ENCODE measurements around the gene FUT3. TPM values are rescaled to one million over a fixed set of nuclear protein-coding genes. Genes with fewer than 3 reads are reported as not detected.

FUT3 gene
- total RNA-seq, 1 experiment from 2014 or later: 0.51 TPM

DNA sequence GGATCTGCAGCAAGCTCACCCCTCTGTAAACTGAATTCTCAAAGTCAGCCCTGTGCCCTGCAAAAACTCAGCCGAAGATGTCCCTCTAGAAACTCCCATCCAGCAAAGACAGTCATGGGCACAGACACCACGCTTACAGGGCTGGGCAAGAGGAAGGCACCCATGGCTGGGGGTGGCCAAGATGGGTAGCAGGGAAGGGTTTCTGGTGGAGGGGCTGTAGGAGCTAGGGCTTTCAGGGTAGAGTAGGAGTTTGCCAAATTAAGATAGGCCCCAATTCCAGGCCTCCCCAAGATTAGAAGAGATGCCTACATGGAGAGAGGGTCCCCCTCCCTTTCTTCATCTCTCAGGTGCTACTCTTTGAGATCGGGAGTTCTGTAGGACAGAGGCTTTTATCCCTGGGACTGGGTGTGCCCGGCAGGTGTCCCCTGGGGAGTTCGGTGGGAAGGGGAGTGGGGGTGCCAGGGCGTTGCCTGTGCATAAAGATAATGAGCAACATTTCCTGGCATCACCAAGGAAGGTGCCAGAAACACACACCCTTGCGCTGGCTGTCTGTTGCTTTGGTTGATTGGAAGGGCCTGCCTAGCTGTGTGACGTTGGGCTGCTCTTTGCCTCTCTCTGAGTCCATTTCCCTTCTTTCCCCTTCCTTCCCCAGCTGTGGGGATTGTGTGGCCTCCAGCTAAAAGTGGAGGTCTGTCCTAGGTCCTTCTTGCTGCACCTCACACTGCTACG, 37.0 kb downstream of the FUT3 start:
- ChIA-PET POLR2A (no interaction called here), CTCF (interaction anchor here (1.5 kb wide), 1 partner anchor 10 kb away, joined by 3 read pairs; the partner anchor contains the start of gene NRTN)
- intact Hi-C loops (cut with micrococcal nuclease): no loop called here
- H3K9me3 Mint-ChIP-seq (ENCODE audit: unreplicated experiment): no peaks in the 10 kb centered on the region
- TF ChIP-seq CTCF (IDR thresholded peaks at IDR 0.05; ENCODE audit: unreplicated experiment): no peak
- H3K4me1 Mint-ChIP-seq (ENCODE audit: insufficient read depth, unreplicated experiment): peaks cover 8% of the 10 kb centered on the region
- H3K27ac Mint-ChIP-seq (ENCODE audit: low read depth, unreplicated experiment): no peak overlapping the region
- no TSS peak for BruUV-seq (replicated peaks)
- no peaks in the 10 kb centered on the region for H3K36me3 Mint-ChIP-seq (ENCODE audit: insufficient read depth, unreplicated experiment)
- DNase-seq (ENCODE audit: unreplicated experiment): no peak
- H3K27me3 Mint-ChIP-seq (ENCODE audit: insufficient read depth, unreplicated experiment): peaks cover 39% of the 10 kb centered on the region
- H3K4me3 Mint-ChIP-seq (ENCODE audit: unreplicated experiment): no peak overlapping the region

DNA sequence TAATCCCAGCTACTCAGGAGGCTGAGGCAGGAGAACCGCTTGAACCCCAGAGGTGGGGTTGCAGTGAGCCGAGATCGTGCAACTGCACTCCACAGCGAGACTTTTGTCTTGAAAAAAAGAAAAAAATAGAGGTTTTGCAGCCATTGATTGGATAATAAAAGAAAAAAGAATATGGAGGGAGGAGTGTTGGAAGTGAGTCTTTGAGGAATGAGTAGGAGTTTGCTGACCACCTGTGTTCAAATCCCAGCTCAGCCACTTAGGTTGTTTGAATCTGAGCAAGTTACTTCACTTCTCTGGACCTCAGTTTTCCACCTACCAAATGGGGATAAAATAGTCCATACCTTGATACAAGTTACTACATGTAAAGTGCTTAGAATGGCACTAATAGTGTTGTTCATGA, 40.1 kb downstream of the FUT3 start:
- no peak overlapping the region for H3K4me3 Mint-ChIP-seq (ENCODE audit: unreplicated experiment)
- DNase-seq (ENCODE audit: unreplicated experiment): no peak
- POLR2A ChIA-PET: no interaction called here
- peaks cover 13% of the 10 kb centered on the region for H3K27me3 Mint-ChIP-seq (ENCODE audit: insufficient read depth, unreplicated experiment)
- H3K27ac Mint-ChIP-seq (ENCODE audit: low read depth, unreplicated experiment): no peak overlapping the region
- peaks cover 9% of the 10 kb centered on the region for H3K36me3 Mint-ChIP-seq (ENCODE audit: insufficient read depth, unreplicated experiment)
- no TSS peak for BruUV-seq (replicated peaks)
- intact Hi-C loops (cut with micrococcal nuclease): no loop called here
- peaks cover 8% of the 10 kb centered on the region for H3K4me1 Mint-ChIP-seq (ENCODE audit: insufficient read depth, unreplicated experiment)
- H3K9me3 Mint-ChIP-seq (ENCODE audit: unreplicated experiment): no peaks in the 10 kb centered on the region
- CTCF ChIA-PET: no interaction called here
- TF ChIP-seq CTCF (IDR thresholded peaks at IDR 0.05; ENCODE audit: unreplicated experiment): no peak

DNA sequence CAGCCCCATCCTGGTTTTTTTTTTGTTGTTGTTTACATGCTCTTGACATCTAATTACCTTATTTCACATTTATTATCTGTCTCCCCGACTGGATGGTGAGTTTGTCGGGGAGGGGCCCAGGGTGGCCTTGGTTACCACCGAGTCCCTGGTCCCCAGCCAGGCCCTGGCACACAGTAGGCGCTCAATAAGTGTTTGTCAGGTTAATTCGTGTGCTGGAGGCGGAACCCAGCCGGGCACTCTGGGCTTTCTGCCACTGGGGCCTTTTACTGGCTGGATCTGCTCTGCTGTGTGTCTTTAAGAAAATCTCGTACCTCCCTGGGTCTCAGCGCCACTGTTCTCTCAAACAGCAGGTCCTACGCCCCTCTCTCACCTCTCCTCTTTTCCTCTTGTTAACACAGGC, 41.8 kb downstream of the FUT3 start:
- intact Hi-C loops (cut with micrococcal nuclease): loop anchor here (10.0 kb wide), 1 partner anchor 175 kb away; no protein-coding TSS in a partner anchor
- BruUV-seq (replicated peaks): TSS peak; percentile 82
- Mint-ChIP-seq H3K9me3 (ENCODE audit: unreplicated experiment) (no peaks in the 10 kb centered on the region), H3K36me3 (ENCODE audit: insufficient read depth, unreplicated experiment) (peaks cover 9% of the 10 kb centered on the region), H3K27ac (ENCODE audit: low read depth, unreplicated experiment) (peak overlapping the region; percentile 66), H3K27me3 (ENCODE audit: insufficient read depth, unreplicated experiment) (no peaks in the 10 kb centered on the region), H3K4me3 (ENCODE audit: unreplicated experiment) (no peak overlapping the region), H3K4me1 (ENCODE audit: insufficient read depth, unreplicated experiment) (peaks cover 2% of the 10 kb centered on the region)
- ChIA-PET POLR2A (interaction anchor here (1.6 kb wide), 1 partner anchor 83 kb away, joined by 3 read pairs; no protein-coding TSS in a partner anchor), CTCF (interaction anchor here (1.4 to 4.3 kb wide), 2 partner anchors 14 to 158 kb away, joined by 4 to 25 read pairs; no protein-coding TSS in a partner anchor)
- DNase-seq (ENCODE audit: unreplicated experiment): no peak
- TF ChIP-seq CTCF (IDR thresholded peaks at IDR 0.05; ENCODE audit: unreplicated experiment): no peak

GRCh38 chr19:5809053-5809452, 42.2 kb downstream of the FUT3 start:
- Mint-ChIP-seq H3K36me3 (ENCODE audit: insufficient read depth, unreplicated experiment) (peaks cover 9% of the 10 kb centered on the region), H3K27ac (ENCODE audit: low read depth, unreplicated experiment) (peak overlapping the region; percentile 66), H3K9me3 (ENCODE audit: unreplicated experiment) (no peaks in the 10 kb centered on the region), H3K4me1 (ENCODE audit: insufficient read depth, unreplicated experiment) (no peaks in the 10 kb centered on the region), H3K27me3 (ENCODE audit: insufficient read depth, unreplicated experiment) (no peaks in the 10 kb centered on the region), H3K4me3 (ENCODE audit: unreplicated experiment) (no peak overlapping the region)
- TF ChIP-seq CTCF (IDR thresholded peaks at IDR 0.05; ENCODE audit: unreplicated experiment): no peak
- ChIA-PET CTCF (interaction anchor here (0.9 to 4.3 kb wide), 4 partner anchors 11 to 159 kb away, joined by 4 to 25 read pairs (median 6); no protein-coding TSS in a partner anchor), POLR2A (interaction anchor here (0.7 to 1.6 kb wide), 2 partner anchors 18 to 83 kb away, joined by 3 read pairs; no protein-coding TSS in a partner anchor)
- intact Hi-C loops (cut with micrococcal nuclease): loop anchor here (10.0 kb wide), 1 partner anchor 176 kb away; no protein-coding TSS in a partner anchor
- peak; percentile 87 for DNase-seq (ENCODE audit: unreplicated experiment)
- no TSS peak for BruUV-seq (replicated peaks)

Measured in MCF 10A (cell line).